RPMI8226 (cell line): Measurements from ENCODE around the gene GRIN1.

Experiments
- DNase-seq: peaks from one replicate; pipeline ENCODE4 v3.0.0-alpha.2; 2015

The GRIN1 gene

GRCh38 chr9:137138722-137139467, at the start of gene GRIN1:
GRIN1 (plus strand) TSS chr9:137139154; CDS start chr9:137139487, 333 bp downstream.
- DNase-seq, result no peak

- no peak for DNase-seq
These were observed 49.6 kb upstream of the GRIN1 start for GRCh38 chr9:137089232-137089947.

- peak; percentile 86 for DNase-seq
These were observed 43.1 kb upstream of the GRIN1 start for GRCh38 chr9:137095664-137096517.

DNA sequence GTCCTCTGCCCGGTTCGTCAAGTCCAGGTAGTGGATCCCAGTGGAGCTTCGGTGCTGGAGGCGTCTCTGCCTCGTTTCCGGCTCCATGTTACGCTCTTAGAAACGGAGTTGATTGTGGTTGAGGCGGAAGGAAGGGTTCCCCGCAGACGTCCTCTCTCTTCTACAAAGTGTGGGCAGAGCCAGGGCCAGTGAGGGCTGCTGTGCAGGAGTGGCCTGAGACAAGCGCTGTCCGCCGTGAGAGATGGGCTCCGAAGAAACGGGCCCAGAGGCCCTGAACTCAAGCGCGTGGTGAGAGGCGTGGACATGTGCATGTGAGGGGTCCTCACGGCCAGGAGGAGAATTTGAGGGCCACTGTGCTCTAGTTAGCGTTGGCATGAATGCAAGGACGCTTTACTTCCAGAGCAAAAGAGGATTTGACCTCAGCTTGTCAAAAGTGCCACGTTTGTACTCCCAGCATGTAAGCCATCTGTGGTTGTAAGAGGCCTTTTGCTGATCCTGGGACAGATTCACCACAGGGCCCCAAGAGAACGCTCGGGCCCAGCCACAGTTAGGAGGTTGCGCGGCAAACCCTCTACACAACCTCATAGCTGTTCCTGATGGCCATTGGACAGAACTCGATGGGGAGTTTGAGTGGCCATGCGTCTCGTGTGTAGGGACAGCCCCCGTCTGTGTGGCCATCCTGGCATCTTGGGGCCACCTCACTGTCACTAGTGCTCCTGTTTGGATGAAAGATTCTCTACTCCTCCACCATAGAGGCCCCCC, 42.0 kb upstream of the GRIN1 start:
- no peak for DNase-seq

- no peak for DNase-seq
These were observed 41.0 kb upstream of the GRIN1 start for GRCh38 chr9:137097761-137098462.

DNA sequence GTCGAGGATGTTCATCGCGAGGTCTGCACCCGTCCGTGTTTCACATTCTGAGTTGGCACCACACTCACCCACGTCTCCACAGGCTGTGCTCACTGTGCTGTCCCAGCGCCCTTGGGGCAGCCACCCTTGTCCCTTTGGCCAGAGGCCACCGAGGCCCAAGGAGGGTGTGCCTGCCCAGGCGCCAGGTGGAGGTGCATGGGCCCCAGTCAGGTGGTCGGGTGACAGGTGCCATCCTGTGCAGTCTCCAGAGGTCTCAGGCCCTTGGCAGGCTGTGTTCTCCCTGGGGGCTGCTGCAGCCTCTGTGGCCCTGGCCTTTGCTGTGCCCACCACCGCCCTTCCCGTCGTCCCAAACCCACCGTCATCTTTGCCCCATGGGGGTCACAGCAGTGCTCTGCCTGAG, 39.7 kb upstream of the GRIN1 start:
- DNase-seq, result no peak

DNA sequence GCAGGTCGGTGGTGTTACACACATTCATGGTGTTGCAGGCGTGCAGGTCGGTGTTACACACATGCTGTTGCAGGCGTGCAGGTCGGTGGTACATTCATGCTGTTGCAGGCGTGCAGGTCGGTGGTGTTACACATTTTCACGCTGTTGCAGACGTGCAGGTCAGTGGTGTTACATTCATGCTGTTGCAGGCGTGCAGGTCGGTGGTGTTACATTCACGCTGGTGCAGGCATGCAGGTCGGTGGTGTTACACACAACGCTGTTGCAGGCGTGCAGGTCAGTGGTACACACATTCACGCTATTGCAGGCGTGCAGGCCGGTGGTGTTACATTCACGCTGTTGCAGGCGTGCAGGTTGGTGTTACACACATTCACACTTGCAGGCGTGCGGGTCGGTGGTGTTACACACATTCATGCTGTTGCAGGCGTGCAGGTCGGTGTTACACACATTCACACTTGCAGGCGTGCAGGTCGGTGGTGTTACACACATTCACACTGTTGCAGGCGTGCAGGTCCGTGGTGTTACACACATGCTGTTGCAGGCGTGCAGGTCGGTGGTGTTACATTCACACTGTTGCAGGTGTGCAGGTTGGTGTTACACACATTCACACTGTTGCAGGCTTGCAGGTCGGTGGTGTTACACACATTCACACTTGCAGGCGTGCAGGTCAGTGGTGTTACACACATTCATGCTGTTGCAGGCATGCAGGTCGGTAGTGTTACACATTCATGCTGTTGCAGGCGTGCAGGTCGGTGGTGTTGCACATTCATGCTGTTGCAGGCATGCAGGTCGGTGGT, 35.6 kb upstream of the GRIN1 start:
- DNase-seq, result no peak

DNA sequence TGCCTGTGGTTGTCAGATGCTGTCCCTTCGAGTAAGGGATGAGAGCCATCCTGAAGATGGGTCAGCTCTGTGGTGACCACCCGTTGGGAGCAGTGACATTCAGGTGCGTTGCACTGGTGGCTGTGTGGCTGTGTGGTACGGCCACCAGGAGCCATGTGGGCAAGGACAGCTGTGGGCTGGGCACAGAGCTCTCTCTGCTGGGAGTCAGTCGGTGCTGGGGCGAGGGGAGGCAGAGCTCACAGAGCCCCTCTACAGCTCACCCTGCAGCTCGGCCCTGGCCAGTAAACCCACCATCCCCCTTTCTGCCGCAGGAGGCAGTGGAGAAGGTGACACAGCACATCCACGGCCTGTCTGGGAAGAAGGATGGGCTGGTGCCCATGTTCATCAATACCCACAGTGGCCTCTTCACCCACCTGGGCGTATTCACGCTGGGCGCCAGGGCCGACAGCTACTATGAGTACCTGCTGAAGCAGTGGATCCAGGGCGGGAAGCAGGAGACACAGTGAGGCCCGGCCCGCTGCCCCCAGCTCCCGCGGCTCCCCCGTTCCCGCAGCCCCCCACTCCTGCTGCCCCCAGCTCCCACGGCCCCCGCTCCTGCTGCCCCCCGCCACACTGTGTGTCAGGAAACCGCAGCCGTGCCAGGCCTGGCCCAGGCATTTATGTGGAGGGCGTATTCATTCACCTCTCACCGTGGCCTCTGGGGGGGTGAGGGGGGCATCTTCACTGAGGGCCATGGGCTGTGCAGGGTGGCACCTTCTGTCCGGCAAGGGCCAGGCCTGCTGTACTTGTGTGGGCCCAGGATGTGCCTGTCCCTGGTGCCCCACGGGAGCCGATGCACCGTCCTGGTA, 32.9 kb upstream of the GRIN1 start:
- DNase-seq, result no peak

- no peak for DNase-seq
These were observed 32.2 kb upstream of the GRIN1 start for GRCh38 chr9:137106662-137107250.

DNA sequence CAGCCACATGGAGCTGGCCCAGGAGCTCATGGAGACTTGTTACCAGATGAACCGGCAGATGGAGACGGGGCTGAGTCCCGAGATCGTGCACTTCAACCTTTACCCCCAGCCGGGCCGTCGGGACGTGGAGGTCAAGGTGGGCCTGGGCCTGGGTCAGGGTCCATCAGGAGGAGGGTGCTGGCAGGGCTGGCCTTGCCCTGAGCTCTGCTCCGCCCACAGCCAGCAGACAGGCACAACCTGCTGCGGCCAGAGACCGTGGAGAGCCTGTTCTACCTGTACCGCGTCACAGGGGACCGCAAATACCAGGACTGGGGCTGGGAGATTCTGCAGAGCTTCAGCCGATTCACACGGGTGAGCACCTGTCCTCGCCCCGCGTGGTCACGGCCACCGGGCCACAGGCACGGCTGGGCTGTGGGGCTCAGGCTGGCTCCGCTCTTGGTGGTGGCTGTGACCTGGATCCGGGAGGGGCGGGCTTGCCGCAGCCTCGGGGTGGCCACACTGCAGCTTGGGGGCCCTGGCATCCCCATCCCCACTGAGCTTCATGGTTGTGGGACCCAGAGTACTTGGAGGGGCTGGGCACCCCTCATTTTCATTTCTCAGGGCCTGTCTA, 31.5 kb upstream of the GRIN1 start:
- DNase-seq, result no peak

GRCh38 chr9:137107982-137108381, 31.0 kb upstream of the GRIN1 start:
- no peak for DNase-seq

DNA sequence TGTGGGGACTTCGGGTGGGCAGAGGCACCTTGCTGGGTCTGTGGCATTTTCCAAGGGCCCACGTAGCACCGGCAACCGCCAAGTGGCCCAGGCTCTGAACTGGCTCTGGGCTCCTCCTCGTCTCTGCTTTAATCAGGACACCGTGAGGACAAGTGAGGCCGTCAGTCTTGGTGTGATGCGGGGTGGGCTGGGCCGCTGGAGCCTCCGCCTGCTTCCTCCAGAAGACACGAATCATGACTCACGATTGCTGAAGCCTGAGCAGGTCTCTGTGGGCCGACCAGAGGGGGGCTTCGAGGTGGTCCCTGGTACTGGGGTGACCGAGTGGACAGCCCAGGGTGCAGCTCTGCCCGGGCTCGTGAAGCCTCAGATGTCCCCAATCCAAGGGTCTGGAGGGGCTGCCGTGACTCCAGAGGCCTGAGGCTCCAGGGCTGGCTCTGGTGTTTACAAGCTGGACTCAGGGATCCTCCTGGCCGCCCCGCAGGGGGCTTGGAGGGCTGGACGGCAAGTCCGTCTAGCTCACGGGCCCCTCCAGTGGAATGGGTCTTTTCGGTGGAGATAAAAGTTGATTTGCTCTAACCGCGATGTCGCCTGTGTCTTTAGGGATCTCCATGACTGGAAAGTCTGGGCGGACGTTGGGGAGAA, 30.2 kb upstream of the GRIN1 start:
- DNase-seq, result no peak

- DNase-seq, result no peak
These were observed 29.5 kb upstream of the GRIN1 start for GRCh38 chr9:137109250-137110146.

- no peak for DNase-seq
These were observed 28.6 kb upstream of the GRIN1 start for GRCh38 chr9:137110147-137110910.

- no peak for DNase-seq
These were observed 27.8 kb upstream of the GRIN1 start for GRCh38 chr9:137110911-137111787.
